Keratinocyte (primary cell): ENCODE measurements around the gene CCT3. TPM values are rescaled to one million over a fixed set of nuclear protein-coding genes. Genes with fewer than 3 reads are reported as not detected.
A peak's percentile ranks its signal among the peaks of the same experiment; 100 is the strongest.

ENCODE experiments used
- DNase-seq: peaks from one replicate; pipeline ENCODE4 v3.0.0-alpha.2; 2011; ENCODE audit warnings: low read depth, missing footprints, low spot score
- FAIRE-seq: peaks from 2 replicates; lab custom pipeline; 2011; peaks lifted over from hg19 to GRCh38; lab: Jason Lieb, UNC
- H2AFZ ChIP-seq: 2 replicates; pipeline ENCODE4 v1.6.0; 2012; ENCODE audit warnings: low read length, control low read depth, inconsistent platforms; ENCODE audit not compliant: control insufficient read depth
- H3K27ac ChIP-seq: 2 replicates; pipeline ENCODE4 v1.5.1; 2011; ENCODE audit warnings: low read length; ENCODE audit not compliant: control insufficient read depth, insufficient read depth
- H3K27me3 ChIP-seq: 3 replicates; pipeline ENCODE4 v1.6.0; 2011; ENCODE audit warnings: low read length; ENCODE audit not compliant: control insufficient read depth, insufficient read depth; ENCODE audit errors: extremely low read depth
- H3K36me3 ChIP-seq, 2 experiments: 2 replicates in 1 of 2; 3 replicates in 1 of 2; pipeline ENCODE4 v1.5.1; 2011; ENCODE audit warnings: low read length in 2 of 2, mild to moderate bottlenecking in 1 of 2; ENCODE audit not compliant: control insufficient read depth in 2 of 2, insufficient read depth in 2 of 2; ENCODE audit errors: extremely low read depth in 1 of 2
- H3K4me1 ChIP-seq: 3 replicates; pipeline ENCODE4 v1.5.1; 2011; ENCODE audit warnings: low read length; ENCODE audit not compliant: control insufficient read depth, insufficient read depth; ENCODE audit errors: extremely low read depth
- H3K4me2 ChIP-seq: 3 replicates; pipeline ENCODE4 v1.6.0; 2011; ENCODE audit warnings: low read depth, low read length; ENCODE audit not compliant: control insufficient read depth, insufficient read depth; ENCODE audit errors: extremely low read depth
- H3K4me3 ChIP-seq, 3 experiments: fragments of 200-600 bp in 1 of 3; sonication (generic) in 1 of 3; 2 replicates in 2 of 3; 3 replicates in 1 of 3; pipeline ENCODE4 v1.5.1; 2011 to 2016; ENCODE audit warnings: low read length in 3 of 3, mild to moderate bottlenecking in 3 of 3, control low read depth in 2 of 3, inconsistent platforms in 1 of 3, low read depth in 1 of 3, mixed read lengths in 1 of 3, mixed run types in 1 of 3, moderate library complexity in 1 of 3; ENCODE audit not compliant: control insufficient read depth in 2 of 3, insufficient read depth in 2 of 3; ENCODE audit errors: extremely low read depth in 1 of 3
- H3K79me2 ChIP-seq: 2 replicates; pipeline ENCODE4 v1.6.0; 2012; ENCODE audit warnings: low read length; ENCODE audit not compliant: control insufficient read depth, insufficient read depth
- H3K9ac ChIP-seq: 3 replicates; pipeline ENCODE4 v1.6.0; 2011; ENCODE audit warnings: low read length; ENCODE audit not compliant: control insufficient read depth, insufficient read depth; ENCODE audit errors: extremely low read depth
- H3K9me1 ChIP-seq: 3 replicates; pipeline ENCODE4 v1.6.0; 2011; ENCODE audit warnings: low read length; ENCODE audit not compliant: control insufficient read depth, insufficient read depth; ENCODE audit errors: extremely low read depth
- H3K9me3 ChIP-seq: 2 replicates; pipeline ENCODE4 v1.5.1; 2012; ENCODE audit warnings: low read depth, low read length; ENCODE audit not compliant: control insufficient read depth
- H4K20me1 ChIP-seq: 3 replicates; pipeline ENCODE4 v1.6.0; 2011; ENCODE audit warnings: low read length; ENCODE audit not compliant: control insufficient read depth, insufficient read depth; ENCODE audit errors: extremely low read depth
- CTCF ChIP-seq, 3 experiments: IDR thresholded peaks in 1 of 3; conservative IDR thresholded peaks in 1 of 3; optimal IDR thresholded peaks in 1 of 3; 2 replicates in 2 of 3; 3 replicates in 1 of 3; pipeline versions ENCODE3 to v1.5.1; 2011; ENCODE audit warnings: low read length in 3 of 3, mild to moderate bottlenecking in 3 of 3, moderate library complexity in 2 of 3, control low read depth in 1 of 3, inconsistent platforms in 1 of 3; ENCODE audit not compliant: insufficient read depth in 2 of 3; ENCODE audit errors: extremely low read depth in 1 of 3
- EZH2 ChIP-seq: IDR thresholded peaks from one replicate; pipeline ENCODE4 v1.6.1; 2012; ENCODE audit warnings: inconsistent platforms, mild to moderate bottlenecking, low read length, moderate library complexity
- dilution Hi-C: fragments of 300-500 bp; cut with MboI; formaldehyde crosslinking; loops from one replicate; pipeline ENCODE4 v1.7.0; 2020; ENCODE audit warnings: low sequenced_read_pairs; ENCODE audit not compliant: extremely low pct_ligation_motif_present
- polyA plus RNA-seq, 5 experiments: library from polyadenylated mRNA; depleted of rRNA in 3 of 5; stranded (reverse) in 3 of 5; stranded (forward) in 1 of 5; unstranded in 1 of 5; fragments of >200 nt; gene quantifications; 1 replicate in 1 of 5; 2 replicates in 3 of 5; 3 replicates in 1 of 5; pipeline versions ENCODE4 v1.2.1 to v1.2.3, GENCODE V29; 2011 to 2012; ENCODE audit warnings: missing spikeins in 2 of 5, low read depth in 1 of 5, low replicate concordance in 1 of 5

The CCT3 gene
- polyA plus RNA-seq, 1 donor (not counting 4 experiments of a cell fraction or from before 2014, with no cell fraction given), result 530 TPM

GRCh38 chr1:156281281-156281680 lies 56.8 kb downstream of the CCT3 start:
- dilution Hi-C loops, result no loop called here

DNA sequence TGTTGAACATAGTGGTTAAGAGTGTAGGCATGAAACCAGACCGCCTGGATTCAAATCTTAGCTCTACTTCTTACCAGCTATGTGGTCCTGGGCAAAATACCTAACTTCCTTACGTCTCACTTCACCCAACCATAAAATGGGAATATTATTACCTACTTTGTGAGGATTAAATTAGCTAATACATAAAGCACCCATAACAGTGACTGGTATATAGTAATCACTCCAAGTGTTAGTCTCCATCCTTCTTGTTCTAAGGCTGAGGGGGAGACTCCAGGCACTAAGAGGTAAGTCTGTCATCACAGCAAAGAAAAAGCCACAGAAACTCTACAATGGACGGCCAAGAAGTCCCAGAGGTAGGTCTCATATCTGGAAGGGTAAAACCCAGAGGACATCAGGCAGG lies 58.3 kb downstream of the CCT3 start:
- no peak for FAIRE-seq

More at GRCh38 chr1:156281281-156281680, 56.8 kb downstream of the CCT3 start:
- Histone ChIP-seq H3K9me3 (no peaks in the 10 kb centered on the region), H3K36me3 (peaks cover 14 to 21% of the 10 kb centered on the region in 2 experiments), H3K27me3 (no peaks in the 10 kb centered on the region), H2AFZ (no peak overlapping the region), H3K9me1 (no peaks in the 10 kb centered on the region), H4K20me1 (no peaks in the 10 kb centered on the region), H3K4me1 (peaks cover 33% of the 10 kb centered on the region), H3K9ac (peak overlapping the region; percentile 92), H3K4me2 (peak overlapping the region; percentile 90), H3K79me2 (peaks cover 62% of the 10 kb centered on the region), H3K4me3 (peak overlapping the region; percentile 54 to 89 (median 85)), H3K27ac (peak overlapping the region; percentile 80)
- TF ChIP-seq EZH2 (no peak), CTCF (optimal IDR thresholded peaks at IDR 0.05 in 1 of 3, IDR thresholded peaks at IDR 0.05 in 1 of 3, conservative IDR thresholded peaks at IDR 0.05 in 1 of 3; ENCODE audit: extremely low read depth in 1 of 3, insufficient read depth in 2 of 3, low read length in 3 of 3) (no peak)
- FAIRE-seq, result no peak
- no peak for DNase-seq

More for the DNA sequence above, 58.3 kb downstream of the CCT3 start:
- peaks cover 55% of the 10 kb centered on the region for H3K79me2 ChIP-seq
- H2AFZ ChIP-seq, result no peak overlapping the region
- no peak overlapping the region for H3K9ac ChIP-seq
- peaks cover 20 to 29% of the 10 kb centered on the region in 2 experiments for H3K36me3 ChIP-seq
- H3K9me1 ChIP-seq, result no peaks in the 10 kb centered on the region
- peaks cover 27% of the 10 kb centered on the region for H3K4me1 ChIP-seq
- no peaks in the 10 kb centered on the region for H3K9me3 ChIP-seq
- H4K20me1 ChIP-seq, result no peaks in the 10 kb centered on the region
- no peak overlapping the region for H3K4me2 ChIP-seq
- no peak overlapping the region for H3K4me3 ChIP-seq
- DNase-seq, result no peak
- dilution Hi-C loops, result no loop called here
- TF ChIP-seq EZH2, result no peak
- no peak for TF ChIP-seq CTCF (optimal IDR thresholded peaks at IDR 0.05 in 1 of 3, IDR thresholded peaks at IDR 0.05 in 1 of 3, conservative IDR thresholded peaks at IDR 0.05 in 1 of 3; ENCODE audit: extremely low read depth in 1 of 3, insufficient read depth in 2 of 3, low read length in 3 of 3)
- H3K27me3 ChIP-seq, result no peaks in the 10 kb centered on the region
- no peak overlapping the region for H3K27ac ChIP-seq
